ENCODE results near the gene OPRD1. TPM values are rescaled to one million over a fixed set of nuclear protein-coding genes. Genes with fewer than 3 reads are reported as not detected.

Gene OPRD1
- total RNA-seq, 1 donor from 2014 or later: under 0.01 TPM

DNA sequence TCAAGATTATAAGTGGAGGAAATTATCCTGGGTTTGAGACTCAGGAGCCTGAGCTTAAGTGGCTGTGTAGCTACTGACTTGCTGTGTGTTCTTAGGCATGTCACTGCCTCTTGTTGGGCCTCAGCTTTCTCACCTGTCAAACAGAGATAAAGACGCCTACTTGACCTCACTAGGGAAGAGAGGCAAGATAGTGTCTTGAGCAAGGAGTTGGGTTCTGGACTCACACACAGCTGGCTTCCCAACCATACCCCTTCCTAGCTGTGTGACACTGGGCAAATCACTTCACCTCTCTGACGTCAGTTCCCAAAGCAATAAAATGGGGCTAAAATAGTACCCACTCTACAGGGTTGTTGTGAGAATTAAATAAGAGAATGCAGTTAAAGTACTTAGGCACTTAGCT lies 90.8 kb downstream of the OPRD1 start:
- no peak for DNase-seq (ENCODE audit: extremely low read depth, low read depth, low spot score)

- DNase-seq (ENCODE audit: extremely low read depth, low read depth, low spot score): no peak
Measured at GRCh38 chr1:28905921-28906666, 94.1 kb downstream of the OPRD1 start.

- no peak for DNase-seq (ENCODE audit: extremely low read depth, low read depth, low spot score)
Measured at GRCh38 chr1:28909198-28909597, 97.2 kb downstream of the OPRD1 start.

GRCh38 chr1:28910379-28911115 lies 98.6 kb downstream of the OPRD1 start:
- no peak for DNase-seq (ENCODE audit: extremely low read depth, low read depth, low spot score)

- no peak for DNase-seq (ENCODE audit: extremely low read depth, low read depth, low spot score)
Measured at GRCh38 chr1:28913786-28914227, 101.8 kb downstream of the OPRD1 start.

- DNase-seq (ENCODE audit: extremely low read depth, low read depth, low spot score): no peak
Measured at GRCh38 chr1:28914228-28915030, 102.5 kb downstream of the OPRD1 start, which contains the start of gene EPB41. Gene EPB41 (plus strand): TSS chr1:28914569. CDS start chr1:28987438, 72,869 bp downstream.

DNA sequence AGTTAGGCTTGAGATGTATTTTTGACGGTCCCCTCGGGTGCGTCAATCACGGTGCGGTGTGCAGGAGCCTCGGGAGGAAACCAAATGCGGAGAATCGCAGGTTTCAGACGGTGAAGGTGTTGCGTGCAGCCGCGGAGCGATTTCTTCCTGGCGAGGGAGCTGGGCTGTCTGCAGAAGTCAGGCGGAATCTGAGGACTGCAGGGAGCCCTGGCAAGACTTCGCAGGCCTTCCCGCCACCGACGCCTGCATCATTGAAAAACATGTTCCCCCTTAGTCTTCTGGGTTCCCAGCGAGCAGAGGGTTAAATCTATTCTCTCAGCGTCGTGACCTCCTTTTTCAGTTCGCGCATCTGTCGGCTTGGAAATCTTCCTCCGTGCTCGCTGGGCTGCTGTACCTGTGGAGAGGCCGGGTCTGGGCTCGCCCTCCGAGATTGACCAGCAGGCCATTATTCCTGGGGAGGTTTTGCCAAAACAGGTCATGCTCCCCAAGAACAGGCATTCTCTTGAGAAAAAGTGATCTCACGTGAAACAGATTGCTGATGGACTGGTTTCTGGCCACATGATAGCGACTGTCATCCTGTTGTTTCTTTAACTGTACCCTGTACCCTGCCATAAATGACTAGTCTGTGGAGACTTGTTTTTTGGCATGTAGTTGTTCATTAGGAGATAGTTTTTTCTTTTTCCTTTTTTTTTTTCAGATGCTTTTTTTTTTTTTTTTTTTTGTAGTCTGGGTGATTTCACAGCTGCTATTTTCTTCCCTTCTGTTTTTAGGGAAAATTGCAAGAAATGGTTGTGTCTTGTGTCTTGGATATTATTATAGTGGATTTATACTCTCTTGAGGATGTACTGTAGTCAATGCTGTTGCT lies 103.3 kb downstream of the OPRD1 start:
- no peak for DNase-seq (ENCODE audit: extremely low read depth, low read depth, low spot score)

- DNase-seq (ENCODE audit: extremely low read depth, low read depth, low spot score): no peak
Measured at GRCh38 chr1:28917757-28918118, 105.8 kb downstream of the OPRD1 start.

Other genes with a start within 250 kb of the OPRD1 start
- gene RAB42, start 219.9 kb upstream of the OPRD1 start, total RNA-seq: 0.64 and 1.5 TPM in 2 replicates
- gene TAF12, start 169.1 kb upstream of the OPRD1 start, total RNA-seq: 13.8 and 15.8 TPM in 2 replicates
- gene RNU11, start 163.6 kb upstream of the OPRD1 start, total RNA-seq: not detected in 2 replicates
- gene GMEB1, start 143.4 kb upstream of the OPRD1 start, total RNA-seq: 9.7 and 12.0 TPM in 2 replicates
- 69.2 and 80.0 TPM in 2 replicates for gene YTHDF2, start 75.2 kb upstream of the OPRD1 start, total RNA-seq
- gene EPB41, start 102.4 kb downstream of the OPRD1 start, total RNA-seq: 26.2 and 32.4 TPM in 2 replicates